ENCODE measurements around the gene EIF4G1. TPM values are rescaled to one million over a fixed set of nuclear protein-coding genes. Genes with fewer than 3 reads are reported as not detected.

The EIF4G1 gene
- total RNA-seq, 1 experiment from 2014 or later = 798 TPM

DNA sequence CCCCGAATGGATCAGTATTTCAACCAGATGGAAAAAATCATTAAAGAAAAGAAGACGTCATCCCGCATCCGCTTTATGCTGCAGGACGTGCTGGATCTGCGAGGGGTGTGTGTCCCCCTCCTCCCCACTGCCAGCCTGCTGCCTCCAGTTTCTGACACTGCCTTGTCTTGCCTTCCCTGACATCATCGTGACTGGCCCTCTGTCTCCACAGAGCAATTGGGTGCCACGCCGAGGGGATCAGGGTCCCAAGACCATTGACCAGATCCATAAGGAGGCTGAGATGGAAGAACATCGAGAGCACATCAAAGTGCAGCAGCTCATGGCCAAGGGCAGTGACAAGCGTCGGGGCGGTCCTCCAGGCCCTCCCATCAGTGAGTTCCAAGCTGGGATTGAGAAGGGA lies 10.9 kb downstream of the EIF4G1 start:
- Histone ChIP-seq H3K9me3 (ENCODE audit: control insufficient read depth, insufficient read depth, low read depth, low read length) (no peaks in the 10 kb centered on the region), H3K27ac (ENCODE audit: low read length) (no peak overlapping the region), H3K36me3 (ENCODE audit: control insufficient read depth, insufficient read depth, low read length) (peaks cover 82% of the 10 kb centered on the region), H3K27me3 (ENCODE audit: control insufficient read depth, insufficient read depth, low read length) (no peaks in the 10 kb centered on the region), H3K4me3 (ENCODE audit: low read depth in 2 of 2, low read length in 2 of 2) (no peak overlapping the region), H3K4me1 (ENCODE audit: control insufficient read depth, insufficient read depth, low read length) (peaks cover 7% of the 10 kb centered on the region)
- DNase-seq (ENCODE audit: low read depth, low spot score) (no peak), ATAC-seq (no peak)
- ChIA-PET POLR2A (no interaction called here), CTCF (no interaction called here)
- BruUV-seq (replicated peaks) = TSS peak; percentile 20
- intact Hi-C loops (cut with micrococcal nuclease; ENCODE audit: unreplicated experiment) (no loop called here), in situ Hi-C loops (cut with HindIII; ENCODE audit: low pct_unique_long_range_greater_than_20kb, low sequenced_read_pairs) (no loop called here)
- TF ChIP-seq SIN3A (IDR thresholded peaks at IDR 0.05; ENCODE audit: borderline replicate concordance, insufficient read depth, low read depth, low read length) (no peak), TCF7L2 (IDR thresholded peaks at IDR 0.05; ENCODE audit: low read depth, low read length) (no peak), POLR2AphosphoS5 (IDR thresholded peaks at IDR 0.05; ENCODE audit: low read depth, low read length) (no peak)
- TF ChIP-seq, protein P1, sequence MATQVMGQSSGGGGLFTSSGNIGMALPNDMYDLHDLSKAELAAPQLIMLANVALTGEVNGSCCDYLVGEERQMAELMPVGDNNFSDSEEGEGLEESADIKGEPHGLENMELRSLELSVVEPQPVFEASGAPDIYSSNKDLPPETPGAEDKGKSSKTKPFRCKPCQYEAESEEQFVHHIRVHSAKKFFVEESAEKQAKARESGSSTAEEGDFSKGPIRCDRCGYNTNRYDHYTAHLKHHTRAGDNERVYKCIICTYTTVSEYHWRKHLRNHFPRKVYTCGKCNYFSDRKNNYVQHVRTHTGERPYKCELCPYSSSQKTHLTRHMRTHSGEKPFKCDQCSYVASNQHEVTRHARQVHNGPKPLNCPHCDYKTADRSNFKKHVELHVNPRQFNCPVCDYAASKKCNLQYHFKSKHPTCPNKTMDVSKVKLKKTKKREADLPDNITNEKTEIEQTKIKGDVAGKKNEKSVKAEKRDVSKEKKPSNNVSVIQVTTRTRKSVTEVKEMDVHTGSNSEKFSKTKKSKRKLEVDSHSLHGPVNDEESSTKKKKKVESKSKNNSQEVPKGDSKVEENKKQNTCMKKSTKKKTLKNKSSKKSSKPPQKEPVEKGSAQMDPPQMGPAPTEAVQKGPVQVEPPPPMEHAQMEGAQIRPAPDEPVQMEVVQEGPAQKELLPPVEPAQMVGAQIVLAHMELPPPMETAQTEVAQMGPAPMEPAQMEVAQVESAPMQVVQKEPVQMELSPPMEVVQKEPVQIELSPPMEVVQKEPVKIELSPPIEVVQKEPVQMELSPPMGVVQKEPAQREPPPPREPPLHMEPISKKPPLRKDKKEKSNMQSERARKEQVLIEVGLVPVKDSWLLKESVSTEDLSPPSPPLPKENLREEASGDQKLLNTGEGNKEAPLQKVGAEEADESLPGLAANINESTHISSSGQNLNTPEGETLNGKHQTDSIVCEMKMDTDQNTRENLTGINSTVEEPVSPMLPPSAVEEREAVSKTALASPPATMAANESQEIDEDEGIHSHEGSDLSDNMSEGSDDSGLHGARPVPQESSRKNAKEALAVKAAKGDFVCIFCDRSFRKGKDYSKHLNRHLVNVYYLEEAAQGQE (IDR thresholded peaks at IDR 0.05; ENCODE audit: insufficient read depth in 1 of 2, low read depth in 2 of 2, low read length in 1 of 2) = no peak
- TF ChIP-seq, protein P2, sequence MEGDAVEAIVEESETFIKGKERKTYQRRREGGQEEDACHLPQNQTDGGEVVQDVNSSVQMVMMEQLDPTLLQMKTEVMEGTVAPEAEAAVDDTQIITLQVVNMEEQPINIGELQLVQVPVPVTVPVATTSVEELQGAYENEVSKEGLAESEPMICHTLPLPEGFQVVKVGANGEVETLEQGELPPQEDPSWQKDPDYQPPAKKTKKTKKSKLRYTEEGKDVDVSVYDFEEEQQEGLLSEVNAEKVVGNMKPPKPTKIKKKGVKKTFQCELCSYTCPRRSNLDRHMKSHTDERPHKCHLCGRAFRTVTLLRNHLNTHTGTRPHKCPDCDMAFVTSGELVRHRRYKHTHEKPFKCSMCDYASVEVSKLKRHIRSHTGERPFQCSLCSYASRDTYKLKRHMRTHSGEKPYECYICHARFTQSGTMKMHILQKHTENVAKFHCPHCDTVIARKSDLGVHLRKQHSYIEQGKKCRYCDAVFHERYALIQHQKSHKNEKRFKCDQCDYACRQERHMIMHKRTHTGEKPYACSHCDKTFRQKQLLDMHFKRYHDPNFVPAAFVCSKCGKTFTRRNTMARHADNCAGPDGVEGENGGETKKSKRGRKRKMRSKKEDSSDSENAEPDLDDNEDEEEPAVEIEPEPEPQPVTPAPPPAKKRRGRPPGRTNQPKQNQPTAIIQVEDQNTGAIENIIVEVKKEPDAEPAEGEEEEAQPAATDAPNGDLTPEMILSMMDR (IDR thresholded peaks at IDR 0.05) = no peak

DNA sequence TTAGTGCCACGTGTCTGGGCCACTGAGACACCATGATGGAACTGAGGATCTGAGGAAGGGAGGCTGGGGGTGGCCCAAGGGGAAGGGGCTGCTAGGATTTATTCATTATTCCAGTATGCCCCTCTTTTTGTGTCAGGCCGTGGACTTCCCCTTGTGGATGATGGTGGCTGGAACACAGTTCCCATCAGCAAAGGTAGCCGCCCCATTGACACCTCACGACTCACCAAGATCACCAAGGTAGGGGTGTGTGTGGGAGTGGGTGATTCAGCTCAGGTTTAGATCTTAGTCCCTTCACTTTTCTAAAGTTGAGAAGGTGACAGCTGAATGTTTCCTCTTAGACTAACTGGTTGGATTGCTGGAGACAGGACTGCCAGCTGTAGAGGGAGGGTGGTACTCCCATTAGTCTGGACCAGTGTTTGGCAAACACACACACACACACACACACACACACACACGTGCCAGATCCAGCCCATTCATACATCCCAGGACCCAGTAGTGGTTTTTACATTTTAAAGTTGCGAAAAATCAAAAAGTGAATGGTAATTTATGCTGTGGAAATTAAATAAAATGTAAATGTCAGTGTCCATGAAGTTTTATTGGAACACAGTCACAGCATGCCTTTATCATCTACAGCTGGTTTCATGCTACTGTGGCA lies 11.4 kb downstream of the EIF4G1 start:
- CTCF ChIA-PET = no interaction called here
- Histone ChIP-seq H3K4me3 (ENCODE audit: low read depth in 2 of 2, low read length in 2 of 2) (no peak overlapping the region), H3K27ac (ENCODE audit: low read length) (no peak overlapping the region), H3K9me3 (ENCODE audit: control insufficient read depth, insufficient read depth, low read depth, low read length) (no peaks in the 10 kb centered on the region), H3K36me3 (ENCODE audit: control insufficient read depth, insufficient read depth, low read length) (peaks cover 77% of the 10 kb centered on the region), H3K4me1 (ENCODE audit: control insufficient read depth, insufficient read depth, low read length) (peaks cover 1% of the 10 kb centered on the region; the same call in 1 of the 2 replicates), H3K27me3 (ENCODE audit: control insufficient read depth, insufficient read depth, low read length) (no peaks in the 10 kb centered on the region)
- intact Hi-C loops (cut with micrococcal nuclease; ENCODE audit: unreplicated experiment) (no loop called here), in situ Hi-C loops (cut with HindIII; ENCODE audit: low pct_unique_long_range_greater_than_20kb, low sequenced_read_pairs) (no loop called here)
- TF ChIP-seq SIN3A (IDR thresholded peaks at IDR 0.05; ENCODE audit: borderline replicate concordance, insufficient read depth, low read depth, low read length) (no peak), POLR2AphosphoS5 (IDR thresholded peaks at IDR 0.05; ENCODE audit: low read depth, low read length) (no peak), TCF7L2 (IDR thresholded peaks at IDR 0.05; ENCODE audit: low read depth, low read length) (no peak)
- TF ChIP-seq, protein P2 (IDR thresholded peaks at IDR 0.05) = no peak
- TF ChIP-seq, protein P1 (IDR thresholded peaks at IDR 0.05; ENCODE audit: insufficient read depth in 1 of 2, low read depth in 2 of 2, low read length in 1 of 2) = no peak
- POLR2A ChIA-PET = no interaction called here
- DNase-seq (ENCODE audit: low read depth, low spot score) (no peak), ATAC-seq (no peak)
- BruUV-seq (replicated peaks) = no TSS peak
